Astrocyte of the cerebellum (primary cell): ENCODE data around the gene MSI2.

Source experiments
- DNase-seq: peaks from one replicate; pipeline ENCODE4 v3.0.0-alpha.2; 2011; ENCODE audit warnings: low read depth
- H3K4me3 ChIP-seq: 2 replicates; pipeline ENCODE4 v1.5.1; 2011; ENCODE audit warnings: mild to moderate bottlenecking, low read depth, low read length, moderate library complexity
- CTCF ChIP-seq: IDR thresholded peaks from 2 replicates; pipeline ENCODE4 v1.5.1; 2012; ENCODE audit warnings: low read length, low read depth, moderate library complexity, mild to moderate bottlenecking; ENCODE audit errors: missing control alignments
- in situ Hi-C: cut with HindIII; loops from 2 replicates; pipeline ENCODE4 v1.10.0; 2017; ENCODE audit warnings: low sequenced_read_pairs

MSI2 gene

GRCh38 chr17:57442401-57442823 lies 186.1 kb downstream of the MSI2 start:
- TF ChIP-seq CTCF, result no peak
- H3K4me3 ChIP-seq, result no peak overlapping the region
- in situ Hi-C loops, result no loop called here
- no peak for DNase-seq

- no peak for TF ChIP-seq CTCF
- in situ Hi-C loops, result no loop called here
- no peak overlapping the region for H3K4me3 ChIP-seq
- no peak for DNase-seq
Measured at GRCh38 chr17:57442914-57443571, 186.7 kb downstream of the MSI2 start.

- no peak for TF ChIP-seq CTCF
- in situ Hi-C loops, result no loop called here
- no peak for DNase-seq
- H3K4me3 ChIP-seq, result no peak overlapping the region
Measured at GRCh38 chr17:57443781-57444180, 187.5 kb downstream of the MSI2 start.

GRCh38 chr17:57444682-57445450 lies 188.5 kb downstream of the MSI2 start:
- in situ Hi-C loops, result loop anchor here (5.0 kb wide), 1 partner anchor 43 kb away; no protein-coding TSS in a partner anchor
- H3K4me3 ChIP-seq, result no peak overlapping the region
- no peak for TF ChIP-seq CTCF
- DNase-seq, result no peak

- DNase-seq, result no peak
- H3K4me3 ChIP-seq, result no peak overlapping the region
- no peak for TF ChIP-seq CTCF
- in situ Hi-C loops, result loop anchor here (5.0 kb wide), 1 partner anchor 44 kb away; no protein-coding TSS in a partner anchor
Measured at GRCh38 chr17:57445772-57446472, 189.6 kb downstream of the MSI2 start.

- in situ Hi-C loops, result loop anchor here (5.0 kb wide), 1 partner anchor 45 kb away; no protein-coding TSS in a partner anchor
- H3K4me3 ChIP-seq, result no peak overlapping the region
- DNase-seq, result no peak
- TF ChIP-seq CTCF, result no peak
Measured at GRCh38 chr17:57447357-57447989, 191.2 kb downstream of the MSI2 start.
